Measurements from ENCODE around the gene HOXA3. TPM values are rescaled to one million over a fixed set of nuclear protein-coding genes. Genes with fewer than 3 reads are reported as not detected.

HOXA3 gene
- total RNA-seq, 1 experiment from 2014 or later = not detected

DNA sequence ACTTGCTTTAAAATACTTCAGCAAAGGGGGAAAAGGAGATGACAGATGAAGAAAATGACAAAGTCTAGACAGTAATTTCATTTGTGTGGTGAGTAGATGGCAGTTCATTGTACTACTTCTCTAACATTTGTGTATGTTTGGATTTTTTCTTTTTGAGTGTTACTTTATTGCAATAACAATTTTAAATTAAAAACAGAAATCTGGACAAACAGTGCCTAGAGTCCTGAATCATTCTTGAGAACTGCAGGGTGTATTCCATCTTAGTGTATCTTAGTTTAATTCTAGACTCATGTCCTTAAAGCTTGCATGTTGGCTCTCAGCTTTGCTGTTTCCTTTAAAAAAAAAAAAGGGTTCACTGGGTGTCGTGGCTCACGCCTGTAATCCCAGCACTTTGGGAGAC is 87.7 kb downstream of the HOXA3 start:
- Histone ChIP-seq H4K5ac (ENCODE audit: insufficient read length, low read depth, low read length) (no peak overlapping the region), H3K23ac (ENCODE audit: insufficient read length, low read depth, low read length) (no peak overlapping the region), H3K9ac (ENCODE audit: extremely low read depth, insufficient read length, low read length) (no peak overlapping the region), H3K27ac (ENCODE audit: insufficient read length, low read depth, low read length) (no peak overlapping the region), H2BK120ac (ENCODE audit: low read depth, low read length, poor library complexity, severe bottlenecking) (no peak overlapping the region), H4K20me1 (ENCODE audit: control insufficient read depth, insufficient read depth, insufficient read length) (no peaks in the 10 kb centered on the region), H3K79me1 (ENCODE audit: insufficient read depth, low read depth, low read length, poor library complexity, severe bottlenecking) (no peaks in the 10 kb centered on the region), H2AFZ (ENCODE audit: low read length) (no peak overlapping the region), H2BK20ac (ENCODE audit: low read depth, low read length, poor library complexity, severe bottlenecking) (no peak overlapping the region), H2BK15ac (ENCODE audit: low read depth, low read length) (no peak overlapping the region), H2BK5ac (ENCODE audit: insufficient read length, low read length) (no peak overlapping the region), H4K8ac (replicated peaks; ENCODE audit: insufficient read length, low read depth, low read length) (no peak overlapping the region), H3K4me1 (ENCODE audit: insufficient read depth, low read length) (no peaks in the 10 kb centered on the region), H3K23me2 (ENCODE audit: insufficient read length, low read depth, low read length, poor library complexity, severe bottlenecking) (no peaks in the 10 kb centered on the region), H3K56ac (ENCODE audit: insufficient read length, low read depth, low read length) (no peak overlapping the region), H2AK5ac (ENCODE audit: insufficient read length, low read length) (no peak overlapping the region), H3K27me3 (ENCODE audit: insufficient read depth, low read length) (no peaks in the 10 kb centered on the region), H3K9me3 (ENCODE audit: control insufficient read depth, low read depth, low read length) (no peaks in the 10 kb centered on the region), H3K79me2 (ENCODE audit: insufficient read depth, low read length) (no peaks in the 10 kb centered on the region), H2BK12ac (ENCODE audit: insufficient read length, low read depth, low read length) (no peak overlapping the region), H3K14ac (ENCODE audit: insufficient read depth, low read length) (no peak overlapping the region), H3T11ph (ENCODE audit: low read length) (no peak overlapping the region), H3K4ac (ENCODE audit: low read depth, low read length) (no peak overlapping the region), H3K18ac (ENCODE audit: insufficient read length, low read depth, low read length) (no peak overlapping the region), H4K91ac (ENCODE audit: insufficient read length, low read depth, low read length) (no peak overlapping the region), H3K4me2 (ENCODE audit: insufficient read depth, insufficient read length, low read length) (no peak overlapping the region)
- Mint-ChIP-seq H3K36me3 (ENCODE audit: insufficient read depth in 1 of 3, low read depth in 3 of 3) (no peaks in the 10 kb centered on the region), H3K27ac (no peak overlapping the region), H3K27me3 (ENCODE audit: low read depth) (peaks cover 15% of the 10 kb centered on the region), H3K4me1 (no peaks in the 10 kb centered on the region), H3K9me3 (no peaks in the 10 kb centered on the region), H3K4me3 (no peak overlapping the region)
- DNase-seq = no peak
- no CpG with 5 or more reads among the region's 2 CpGs for WGBS (ENCODE audit: extremely low coverage, insufficient read length, low lambda C conversion rate)
- TF ChIP-seq, protein P1, sequence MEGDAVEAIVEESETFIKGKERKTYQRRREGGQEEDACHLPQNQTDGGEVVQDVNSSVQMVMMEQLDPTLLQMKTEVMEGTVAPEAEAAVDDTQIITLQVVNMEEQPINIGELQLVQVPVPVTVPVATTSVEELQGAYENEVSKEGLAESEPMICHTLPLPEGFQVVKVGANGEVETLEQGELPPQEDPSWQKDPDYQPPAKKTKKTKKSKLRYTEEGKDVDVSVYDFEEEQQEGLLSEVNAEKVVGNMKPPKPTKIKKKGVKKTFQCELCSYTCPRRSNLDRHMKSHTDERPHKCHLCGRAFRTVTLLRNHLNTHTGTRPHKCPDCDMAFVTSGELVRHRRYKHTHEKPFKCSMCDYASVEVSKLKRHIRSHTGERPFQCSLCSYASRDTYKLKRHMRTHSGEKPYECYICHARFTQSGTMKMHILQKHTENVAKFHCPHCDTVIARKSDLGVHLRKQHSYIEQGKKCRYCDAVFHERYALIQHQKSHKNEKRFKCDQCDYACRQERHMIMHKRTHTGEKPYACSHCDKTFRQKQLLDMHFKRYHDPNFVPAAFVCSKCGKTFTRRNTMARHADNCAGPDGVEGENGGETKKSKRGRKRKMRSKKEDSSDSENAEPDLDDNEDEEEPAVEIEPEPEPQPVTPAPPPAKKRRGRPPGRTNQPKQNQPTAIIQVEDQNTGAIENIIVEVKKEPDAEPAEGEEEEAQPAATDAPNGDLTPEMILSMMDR (conservative IDR thresholded peaks at IDR 0.05) = no peak

All from H9 (cell line).